ENCODE results near the gene ESYT1. TPM values are rescaled to one million over a fixed set of nuclear protein-coding genes. Genes with fewer than 3 reads are reported as not detected.
A peak's percentile ranks its signal among the peaks of the same experiment; 100 is the strongest.
"Not testable (repeated sequence)": the region's sequence is repeated elsewhere in the genome, so short reads cannot be mapped to it uniquely, and the experiment has no call there.

The ESYT1 gene
- total and polyA plus RNA-seq, 9 donors: 62.3 to 139 (median 97.3) TPM

DNA sequence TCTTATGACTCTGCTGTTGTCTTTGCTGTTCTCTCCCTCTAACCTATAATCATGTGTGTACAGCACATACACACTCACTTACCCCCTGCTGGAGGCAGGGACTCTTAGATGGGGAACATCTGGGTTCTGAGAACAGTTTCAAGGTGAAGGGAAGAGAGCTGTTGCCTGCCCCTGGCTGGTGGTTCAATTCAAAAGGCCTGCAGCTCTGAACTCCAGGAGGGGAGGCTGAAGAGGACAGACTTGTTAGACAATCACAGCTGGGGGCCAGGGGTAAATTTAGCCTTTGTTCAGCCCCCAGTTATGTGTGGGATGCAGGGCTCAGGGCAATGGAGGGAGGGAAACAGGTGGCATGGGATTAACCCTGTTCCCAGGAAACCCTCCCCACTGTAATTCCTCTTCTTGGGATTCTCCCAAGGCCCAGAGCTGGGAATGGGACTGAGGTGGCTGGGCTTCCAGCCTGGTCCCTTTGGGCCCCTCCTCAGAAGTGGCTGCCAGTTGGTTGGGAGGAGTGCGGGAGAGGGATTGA lies 26.2 kb downstream of the ESYT1 start:
- no peaks in the 10 kb centered on the region for H3K27me3 ChIP-seq
- WGBS, 3 donors: 79 to 100% (median 91%) methylated on average over 1 of the region's 1 CpG
- no peak for TF ChIP-seq POLR2A (IDR thresholded peaks at IDR 0.05)
- TF ChIP-seq, protein P1, sequence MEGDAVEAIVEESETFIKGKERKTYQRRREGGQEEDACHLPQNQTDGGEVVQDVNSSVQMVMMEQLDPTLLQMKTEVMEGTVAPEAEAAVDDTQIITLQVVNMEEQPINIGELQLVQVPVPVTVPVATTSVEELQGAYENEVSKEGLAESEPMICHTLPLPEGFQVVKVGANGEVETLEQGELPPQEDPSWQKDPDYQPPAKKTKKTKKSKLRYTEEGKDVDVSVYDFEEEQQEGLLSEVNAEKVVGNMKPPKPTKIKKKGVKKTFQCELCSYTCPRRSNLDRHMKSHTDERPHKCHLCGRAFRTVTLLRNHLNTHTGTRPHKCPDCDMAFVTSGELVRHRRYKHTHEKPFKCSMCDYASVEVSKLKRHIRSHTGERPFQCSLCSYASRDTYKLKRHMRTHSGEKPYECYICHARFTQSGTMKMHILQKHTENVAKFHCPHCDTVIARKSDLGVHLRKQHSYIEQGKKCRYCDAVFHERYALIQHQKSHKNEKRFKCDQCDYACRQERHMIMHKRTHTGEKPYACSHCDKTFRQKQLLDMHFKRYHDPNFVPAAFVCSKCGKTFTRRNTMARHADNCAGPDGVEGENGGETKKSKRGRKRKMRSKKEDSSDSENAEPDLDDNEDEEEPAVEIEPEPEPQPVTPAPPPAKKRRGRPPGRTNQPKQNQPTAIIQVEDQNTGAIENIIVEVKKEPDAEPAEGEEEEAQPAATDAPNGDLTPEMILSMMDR (IDR thresholded peaks at IDR 0.05): no peak
- TF ChIP-seq EP300 (IDR thresholded peaks at IDR 0.05): no peak
- no peaks in the 10 kb centered on the region for H3K9me3 ChIP-seq
- peaks cover 10% of the 10 kb centered on the region for H3K4me1 ChIP-seq (ENCODE audit: insufficient read depth)
- H3K27ac ChIP-seq: no peak overlapping the region
- no peak for DNase-seq
- intact Hi-C loops (cut with DNase I): no loop called here
- no peak overlapping the region for H3K4me3 ChIP-seq
- no peaks in the 10 kb centered on the region for H3K36me3 ChIP-seq

DNA sequence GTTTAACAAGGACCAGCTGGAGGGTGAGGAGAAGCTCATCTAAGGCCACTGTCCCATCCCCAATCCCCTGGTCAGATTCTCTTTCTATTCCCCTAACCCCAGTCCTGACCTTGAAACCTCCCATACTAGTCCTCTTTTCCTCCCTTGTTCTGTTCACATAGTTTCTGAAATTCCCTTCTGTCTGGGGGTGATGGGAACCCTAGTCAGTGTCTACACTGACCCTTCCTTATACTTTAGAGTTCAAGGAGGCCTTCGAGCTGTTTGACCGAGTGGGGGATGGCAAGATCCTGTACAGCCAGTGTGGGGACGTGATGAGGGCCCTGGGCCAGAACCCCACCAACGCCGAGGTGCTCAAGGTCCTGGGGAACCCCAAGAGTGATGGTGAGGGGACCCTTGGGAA lies 26.8 kb downstream of the ESYT1 start:
- peaks cover 10% of the 10 kb centered on the region for H3K4me1 ChIP-seq (ENCODE audit: insufficient read depth)
- intact Hi-C loops (cut with DNase I): loop anchor here in 1 of 4 donors (5.0 kb wide), 1 partner anchor 67 kb away; the partner anchor contains the start of genes NABP2 and RNF41
- whole genome bisulfite sequencing, 3 donors: 84 to 87% (median 86%) methylated on average over 5 of the region's 5 CpGs

DNA sequence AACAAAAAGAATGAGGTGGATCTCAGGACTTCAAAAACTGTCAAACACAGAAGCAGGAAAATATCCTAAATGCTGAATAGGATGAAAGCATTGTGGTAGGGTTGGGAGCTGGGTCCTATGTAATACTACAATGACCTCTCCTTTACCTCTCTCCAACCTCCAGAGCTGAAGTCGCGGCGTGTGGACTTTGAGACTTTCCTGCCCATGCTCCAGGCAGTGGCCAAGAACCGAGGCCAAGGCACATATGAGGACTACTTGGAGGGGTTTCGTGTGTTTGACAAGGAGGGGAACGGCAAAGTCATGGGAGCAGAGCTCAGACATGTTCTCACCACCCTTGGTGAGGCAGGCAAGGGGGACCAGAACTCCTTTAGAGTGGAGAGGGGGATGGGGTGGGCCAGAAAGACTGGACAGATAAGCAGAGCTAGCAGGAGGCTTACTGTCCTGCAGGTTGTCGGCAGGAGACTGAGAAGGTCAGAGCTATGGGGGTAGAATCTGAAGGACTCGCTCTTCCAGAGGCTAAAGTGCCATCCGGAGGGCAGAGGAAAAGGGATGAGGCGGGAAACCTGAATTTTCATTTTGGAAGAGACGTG lies 27.3 kb downstream of the ESYT1 start:
- no peaks in the 10 kb centered on the region for H3K9me3 ChIP-seq
- no peak overlapping the region for H3K27ac ChIP-seq
- TF ChIP-seq EP300 (IDR thresholded peaks at IDR 0.05) (no peak), POLR2A (IDR thresholded peaks at IDR 0.05) (no peak)
- TF ChIP-seq, protein P1 (IDR thresholded peaks at IDR 0.05): no peak
- no peak overlapping the region for H3K4me3 ChIP-seq
- intact Hi-C loops (cut with DNase I): loop anchor here in 1 of 4 donors (5.0 kb wide), 1 partner anchor 67 kb away; the partner anchor contains the start of genes NABP2 and RNF41
- 92 to 94% (median 93%) methylated on average over 11 of the region's 11 CpGs for WGBS, 3 donors
- H3K36me3 ChIP-seq: no peaks in the 10 kb centered on the region
- H3K27me3 ChIP-seq: no peaks in the 10 kb centered on the region
- H3K4me1 ChIP-seq (ENCODE audit: insufficient read depth): peaks cover 11% of the 10 kb centered on the region
- DNase-seq: no peak

More for the DNA sequence above, 26.8 kb downstream of the ESYT1 start:
- no peak for DNase-seq
- Histone ChIP-seq H3K4me3 (no peak overlapping the region), H3K27ac (no peak overlapping the region), H3K27me3 (no peaks in the 10 kb centered on the region), H3K36me3 (no peaks in the 10 kb centered on the region), H3K9me3 (no peaks in the 10 kb centered on the region)
- TF ChIP-seq POLR2A (IDR thresholded peaks at IDR 0.05) (no peak), EP300 (IDR thresholded peaks at IDR 0.05) (no peak)

DNA sequence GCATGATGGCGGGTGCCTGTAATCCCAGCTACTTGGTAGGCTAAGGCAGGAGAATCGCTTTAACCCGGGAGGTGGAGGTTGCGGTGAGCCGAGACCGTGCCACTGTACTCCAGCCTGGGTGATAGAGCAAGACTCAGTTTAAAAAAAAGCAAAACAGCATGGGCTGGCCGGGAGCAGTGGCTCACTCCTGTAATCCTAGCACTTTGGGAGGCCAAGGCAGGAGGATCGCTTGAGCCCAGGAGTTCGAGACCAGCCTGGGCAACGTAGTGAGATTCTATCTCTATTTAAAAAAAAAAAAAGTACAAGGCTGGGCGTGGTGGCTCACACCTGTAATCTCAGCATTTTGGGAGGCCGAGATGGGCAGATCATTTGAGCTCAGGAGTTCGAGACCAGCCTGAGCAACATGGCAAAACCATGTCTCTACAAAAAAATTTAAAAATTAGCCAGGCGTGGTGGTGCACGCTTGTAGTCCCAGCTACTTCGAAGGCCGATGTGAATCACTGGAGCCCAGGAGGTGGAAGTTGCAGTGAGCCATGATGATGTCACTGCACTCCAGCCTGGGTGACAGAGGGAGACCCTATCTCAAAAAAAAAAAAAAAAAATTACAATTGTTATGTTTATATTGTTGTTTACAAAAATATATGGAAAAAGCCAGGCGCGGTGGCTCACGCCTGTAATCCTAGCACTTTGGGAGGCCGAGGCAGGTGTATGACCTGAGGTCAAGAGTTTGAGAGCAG lies 28.6 kb downstream of the ESYT1 start:
- intact Hi-C loops (cut with DNase I): loop anchor here in 1 of 4 donors (5.0 kb wide), 1 partner anchor 66 kb away; the partner anchor contains the start of genes NABP2 and RNF41
- DNase-seq; H3K9me3 ChIP-seq; H3K4me1 ChIP-seq (ENCODE audit: insufficient read depth); H3K36me3 ChIP-seq; H3K27me3 ChIP-seq: not testable (repeated sequence)
- 86 to 89% (median 87%) methylated on average over 21 of the region's 21 CpGs for WGBS, 3 donors
- peak overlapping the region; percentile 82 to 91 for H3K27ac ChIP-seq
- peak overlapping the region; percentile 97 for H3K4me3 ChIP-seq

DNA sequence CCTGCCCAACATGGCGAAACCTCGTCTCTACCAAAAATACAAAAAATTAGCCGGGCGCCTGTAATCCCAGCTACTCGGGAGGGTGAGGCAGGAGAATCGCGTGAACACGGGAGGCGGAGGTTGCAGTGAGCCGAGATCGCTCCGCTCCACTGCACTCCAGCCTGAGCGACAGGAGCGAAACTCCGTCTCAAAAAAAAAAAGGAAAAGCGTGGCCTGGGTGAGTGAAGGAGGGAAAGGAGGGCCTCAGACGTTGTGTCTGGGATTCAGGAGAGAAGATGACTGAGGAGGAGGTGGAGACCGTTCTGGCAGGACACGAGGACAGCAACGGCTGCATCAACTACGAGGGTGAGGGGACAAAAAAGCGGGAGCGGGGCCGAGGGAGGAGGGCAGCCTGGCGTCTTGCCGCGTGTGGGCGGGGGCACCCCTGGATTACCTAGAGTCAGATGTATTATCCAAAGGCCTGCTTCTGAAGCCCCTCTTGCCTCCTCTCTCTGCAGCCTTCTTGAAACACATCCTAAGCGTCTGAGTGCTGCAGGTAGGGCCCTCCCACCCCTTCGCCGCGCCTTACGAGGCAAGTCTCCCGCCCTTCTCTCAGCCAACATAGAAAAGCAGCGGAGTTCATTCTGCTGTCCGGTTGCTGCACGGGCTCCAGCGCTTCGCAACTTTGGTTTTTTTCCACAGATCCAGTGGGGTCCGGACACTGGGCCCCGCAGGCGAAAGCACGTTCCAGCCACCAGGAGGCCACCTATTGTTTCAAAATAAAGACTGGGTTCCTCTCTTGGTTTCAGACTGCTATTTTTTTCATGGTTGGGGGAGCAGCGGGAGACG lies 29.3 kb downstream of the ESYT1 start:
- intact Hi-C loops (cut with DNase I): loop anchor here in 2 of 4 donors (2.0 to 5.0 kb wide), 3 partner anchors 31 to 65 kb away; partner anchors contain the start of genes NABP2 (in 1 of the 2) and RNF41 (in 1 of the 2)
- 2 to 4% (median 3%) methylated on average over 45 of the region's 45 CpGs for WGBS, 3 donors
- Histone ChIP-seq H3K4me1 (ENCODE audit: insufficient read depth) (peaks cover 9% of the 10 kb centered on the region), H3K36me3 (no peaks in the 10 kb centered on the region), H3K9me3 (no peaks in the 10 kb centered on the region), H3K27me3 (no peaks in the 10 kb centered on the region), H3K27ac (peak overlapping the region; percentile 82 to 91), H3K4me3 (peak overlapping the region; percentile 97)
- peak; percentile 84 to 92 (median 87) for DNase-seq
- TF ChIP-seq EP300 (IDR thresholded peaks at IDR 0.05) (no peak), POLR2A (IDR thresholded peaks at IDR 0.05) (no peak)
- TF ChIP-seq, protein P1 (IDR thresholded peaks at IDR 0.05): peak; percentile 44 to 91 (median 88)

All from ovary (tissue), 9 donors.